Stimulated activated CD4-positive, alpha-beta T cell treated with anti-CD3 and anti-CD28 coated beads, Interleukin-4, amount 100 ng/mL, for 4 hours (primary cell): Measurements from ENCODE around the gene SYNE2.
"Not testable (repeated sequence)": the region's sequence is repeated elsewhere in the genome, so short reads cannot be mapped to it uniquely, and the experiment has no call there.

Experiments used
- DNase-seq, 2 experiments: peaks; one replicate each; pipeline ENCODE4 v3.0.0-alpha.2; 2020

The SYNE2 gene

DNA sequence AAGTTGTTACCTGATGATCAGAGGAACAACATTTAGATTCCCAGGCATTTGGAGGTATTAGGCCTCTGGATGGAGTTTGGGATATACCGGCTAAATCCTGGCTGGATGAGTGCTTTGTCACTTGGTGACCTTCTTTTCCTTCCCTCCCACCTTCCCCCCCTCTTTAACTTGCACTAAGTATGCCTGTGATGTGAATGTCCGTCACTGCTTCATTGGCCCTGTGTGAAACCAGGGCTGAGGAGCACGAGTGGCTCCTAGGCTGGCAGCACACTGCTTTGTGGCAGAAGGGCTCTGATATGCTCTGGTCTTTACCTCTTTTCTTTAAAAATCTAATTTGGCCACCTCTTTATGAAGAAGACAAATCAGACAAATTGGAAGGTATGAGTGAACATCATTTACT lies 345.7 kb downstream of the SYNE2 start:
- no peak for DNase-seq

DNA sequence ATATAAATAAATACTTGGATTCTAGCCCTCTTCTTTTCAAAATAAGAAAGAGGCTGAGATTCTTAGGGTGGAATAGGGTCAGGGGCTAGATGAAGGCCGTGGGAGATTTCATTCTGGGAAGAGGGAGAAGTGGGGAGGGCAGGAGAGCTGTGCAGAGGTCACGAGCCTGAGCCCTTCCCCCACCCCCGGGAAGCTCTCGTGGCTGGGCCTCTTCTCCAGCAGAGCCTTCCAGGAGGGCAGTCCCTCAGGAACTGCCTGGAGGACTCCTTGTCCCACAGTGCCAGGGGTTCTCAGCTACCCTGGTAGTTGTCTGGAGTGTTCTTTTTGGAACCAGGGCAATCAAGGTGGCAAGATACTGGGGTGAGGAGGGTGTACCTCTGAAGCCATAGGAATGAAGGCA lies 347.4 kb downstream of the SYNE2 start:
- no peak for DNase-seq

GRCh38 chr14:64201296-64201695 lies 348.5 kb downstream of the SYNE2 start:
- no peak for DNase-seq

GRCh38 chr14:64201921-64202545 lies 349.2 kb downstream of the SYNE2 start:
- DNase-seq = no peak

DNA sequence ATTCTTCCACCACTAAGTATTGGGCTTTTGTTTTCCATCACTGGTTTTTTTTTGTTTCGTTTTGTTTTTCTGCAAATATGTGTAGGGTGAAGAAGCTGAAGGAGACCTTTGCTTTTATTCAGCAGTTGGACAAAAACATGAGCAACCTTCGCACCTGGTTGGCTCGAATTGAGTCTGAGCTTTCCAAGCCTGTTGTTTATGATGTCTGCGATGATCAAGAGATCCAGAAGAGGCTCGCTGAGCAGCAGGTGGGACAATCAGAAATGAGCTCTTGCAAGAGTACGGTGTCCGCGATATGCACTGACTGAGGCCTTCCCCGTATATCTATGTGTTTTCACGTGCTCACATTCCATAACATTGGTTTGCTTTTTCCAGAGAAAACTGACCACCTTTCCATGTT lies 349.9 kb downstream of the SYNE2 start:
- no peak for DNase-seq

DNA sequence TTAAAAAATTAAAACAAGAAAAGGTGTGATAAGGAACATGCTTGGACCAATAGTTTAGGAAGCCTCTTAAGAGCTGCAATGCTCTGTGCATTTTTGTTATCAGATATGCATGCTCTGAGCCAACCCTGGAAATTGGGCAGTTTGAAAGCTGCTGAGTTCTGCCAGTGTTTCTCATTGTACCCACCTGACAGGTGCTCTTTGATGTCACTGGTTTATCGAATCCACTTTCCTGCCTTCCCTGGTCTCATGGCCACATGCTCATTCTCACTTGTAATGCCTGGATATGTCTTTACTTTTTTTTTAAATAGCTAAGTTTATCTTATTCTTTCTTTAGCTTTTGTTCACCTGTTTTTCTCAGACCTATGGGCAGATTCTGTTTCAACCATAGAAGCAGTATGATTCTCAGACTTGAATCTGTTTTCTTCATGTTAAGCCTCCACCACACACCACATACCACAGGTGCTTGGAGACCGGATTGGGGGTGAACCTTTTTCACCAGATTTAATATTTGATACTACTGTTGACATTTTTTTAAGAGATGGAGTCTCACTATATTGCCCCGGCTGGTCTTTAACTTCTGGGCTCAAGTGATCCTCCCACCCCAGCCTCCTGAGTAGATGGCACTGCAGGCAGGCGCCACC lies 350.7 kb downstream of the SYNE2 start:
- no peak for DNase-seq

DNA sequence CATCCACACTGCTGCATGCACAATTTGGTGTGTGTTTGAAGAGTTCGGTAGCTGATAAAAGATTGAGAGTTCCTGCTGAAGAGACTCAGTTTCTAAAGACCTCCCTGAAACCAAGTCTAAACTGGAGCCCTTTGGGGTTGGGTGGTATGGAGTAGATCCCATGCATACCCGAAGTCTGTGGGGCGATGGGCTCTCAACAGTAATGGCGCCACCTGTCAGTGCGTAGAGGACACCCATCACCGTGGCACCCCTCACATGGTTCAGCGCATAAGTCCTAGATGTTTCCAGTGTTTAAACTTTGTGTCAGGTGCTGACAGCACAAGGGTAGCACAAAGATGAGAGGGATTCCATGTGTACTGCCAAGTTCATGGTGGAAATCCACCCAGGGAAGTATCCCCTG lies 355.5 kb downstream of the SYNE2 start:
- no peak for DNase-seq

DNA sequence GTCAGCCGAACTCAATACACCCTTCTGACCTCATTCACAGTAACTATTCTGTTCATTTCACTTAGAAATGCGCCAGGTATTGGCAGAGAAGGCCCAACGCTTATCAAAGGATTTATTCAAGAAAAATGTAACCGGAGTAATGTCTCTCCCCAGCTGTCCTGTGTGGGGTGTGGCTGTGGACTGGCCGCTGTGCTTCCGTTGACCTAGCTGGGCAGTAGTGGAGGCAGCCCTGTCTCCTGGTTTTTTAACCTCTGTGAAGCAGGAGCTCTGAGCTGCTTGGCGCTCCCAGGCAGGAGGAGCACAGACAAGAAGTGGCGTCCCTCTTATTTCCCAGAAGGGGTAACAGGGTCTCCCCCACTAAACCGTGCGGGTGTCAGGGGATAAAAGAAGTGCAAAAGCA lies 356.2 kb downstream of the SYNE2 start:
- DNase-seq = no peak

GRCh38 chr14:64209444-64210131 lies 356.8 kb downstream of the SYNE2 start:
- no peak for DNase-seq

GRCh38 chr14:64210216-64210615 lies 357.4 kb downstream of the SYNE2 start:
- no peak for DNase-seq

DNA sequence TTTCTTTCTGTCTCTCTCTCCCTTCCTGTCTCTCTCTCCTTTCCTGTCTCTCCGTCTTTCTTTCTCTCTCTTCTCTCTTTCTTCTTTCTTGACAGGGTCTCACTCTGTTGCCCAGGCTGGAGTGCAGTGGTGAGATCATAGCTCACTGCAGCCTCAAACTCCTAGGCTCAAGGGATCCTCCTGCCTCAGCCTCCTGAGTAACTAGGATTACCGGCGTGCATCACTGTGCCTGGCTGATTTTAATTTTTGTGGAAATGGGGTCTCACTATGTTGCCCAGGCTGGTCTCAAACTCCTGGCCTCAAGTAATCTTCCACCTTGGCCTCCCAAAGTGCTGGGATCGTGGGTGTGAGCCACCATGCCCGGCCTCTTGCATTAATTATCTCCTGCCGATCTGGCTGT lies 358.1 kb downstream of the SYNE2 start:
- not testable (repeated sequence) for DNase-seq

DNA sequence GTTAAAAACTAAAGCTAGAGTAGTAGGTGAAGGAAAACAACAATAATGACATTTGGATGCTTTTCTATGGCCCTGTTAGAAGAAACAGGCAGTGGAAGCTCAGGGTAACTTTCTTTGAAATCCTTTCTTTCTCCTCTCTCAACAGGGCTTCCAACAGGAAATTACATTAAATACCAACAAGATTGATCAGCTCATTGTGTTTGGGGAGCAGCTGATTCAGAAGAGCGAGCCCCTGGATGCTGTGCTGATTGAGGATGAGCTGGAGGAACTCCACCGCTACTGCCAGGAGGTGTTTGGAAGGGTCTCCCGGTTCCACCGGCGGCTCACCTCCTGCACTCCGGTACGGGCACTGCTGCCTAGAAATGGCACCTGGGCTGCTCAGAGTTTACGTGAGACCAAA lies 359.9 kb downstream of the SYNE2 start:
- DNase-seq = no peak

DNA sequence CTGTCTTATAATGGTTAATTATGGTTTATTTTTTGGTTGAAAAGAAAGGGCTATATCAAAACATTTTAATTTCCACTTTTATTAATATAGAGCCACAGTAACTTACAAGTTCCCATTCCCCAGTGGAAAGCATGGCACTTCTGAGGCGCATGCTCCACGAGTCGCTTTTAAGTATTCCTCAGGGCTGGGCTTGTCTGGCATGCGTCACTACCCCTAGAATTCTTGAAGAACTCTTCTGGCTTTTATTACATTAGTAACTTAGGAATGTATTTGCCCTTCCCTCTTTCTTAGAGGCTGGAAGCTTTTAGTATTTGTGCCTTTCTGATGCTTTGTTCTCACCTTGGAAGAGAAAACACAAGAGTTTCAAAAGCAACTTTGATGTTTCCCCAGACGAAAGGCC lies 360.3 kb downstream of the SYNE2 start:
- DNase-seq = no peak

DNA sequence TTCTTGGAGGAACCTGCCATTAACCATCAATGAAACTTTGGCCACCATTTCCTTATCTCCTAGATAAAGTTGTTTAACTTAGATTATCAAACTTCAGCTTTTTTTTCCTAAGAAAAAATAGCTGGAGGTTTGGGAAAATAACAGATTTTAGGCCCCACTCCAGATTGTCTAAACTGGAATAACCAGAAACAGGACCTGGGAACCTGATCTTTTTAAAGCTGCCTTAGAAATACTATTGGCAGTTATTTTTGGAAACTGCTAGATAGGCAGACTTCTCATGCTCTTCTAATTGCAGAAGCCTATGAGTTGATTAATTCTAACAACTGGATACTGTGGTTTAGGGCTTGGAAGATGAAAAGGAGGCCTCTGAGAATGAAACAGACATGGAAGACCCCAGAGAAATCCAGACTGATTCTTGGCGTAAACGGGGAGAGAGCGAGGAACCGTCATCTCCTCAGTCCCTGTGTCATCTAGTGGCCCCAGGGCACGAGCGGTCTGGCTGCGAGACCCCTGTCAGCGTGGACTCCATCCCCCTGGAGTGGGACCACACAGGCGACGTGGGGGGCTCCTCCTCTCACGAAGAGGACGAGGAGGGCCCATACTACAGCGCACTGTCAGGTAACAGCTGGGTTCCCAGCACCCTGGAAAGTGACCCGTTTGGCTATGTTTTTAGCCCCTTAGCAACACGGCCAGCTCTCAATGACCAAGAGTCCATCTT lies 361.2 kb downstream of the SYNE2 start:
- DNase-seq = no peak

DNA sequence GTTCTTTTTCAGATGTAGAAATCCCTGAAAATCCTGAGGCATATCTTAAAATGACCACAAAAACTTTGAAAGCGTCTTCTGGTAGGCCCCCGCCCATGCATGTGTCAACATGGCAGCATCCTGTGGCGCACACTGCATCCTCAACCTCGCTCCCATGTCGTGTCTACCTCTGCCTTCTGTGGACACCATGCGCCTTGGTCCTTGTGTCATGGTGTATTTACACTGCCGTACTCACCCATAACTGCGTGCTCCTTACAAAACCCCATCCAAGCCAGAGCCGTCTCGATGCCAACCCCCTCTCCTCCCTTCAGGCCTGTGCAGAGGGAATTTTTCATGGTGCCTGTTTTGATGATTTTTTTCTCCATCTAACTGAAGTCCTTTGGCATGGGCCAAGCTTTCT lies 362.5 kb downstream of the SYNE2 start:
- DNase-seq = no peak

DNA sequence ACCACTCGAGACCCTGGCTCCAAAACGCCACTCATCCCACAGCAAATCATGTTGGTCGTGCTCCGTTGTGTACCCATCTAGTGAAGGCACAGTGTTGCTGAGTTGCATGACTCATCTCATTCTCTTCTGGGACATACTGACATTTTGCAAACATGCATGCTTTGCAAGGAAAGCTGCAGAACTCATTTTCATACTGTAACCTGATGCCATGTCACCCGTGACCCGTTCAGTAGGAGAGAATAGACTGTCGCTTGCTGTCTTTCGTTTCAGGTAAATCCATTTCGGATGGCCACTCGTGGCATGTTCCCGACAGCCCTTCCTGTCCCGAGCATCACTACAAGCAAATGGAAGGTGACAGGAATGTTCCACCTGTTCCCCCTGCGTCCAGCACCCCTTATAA lies 363.2 kb downstream of the SYNE2 start:
- no peak for DNase-seq

DNA sequence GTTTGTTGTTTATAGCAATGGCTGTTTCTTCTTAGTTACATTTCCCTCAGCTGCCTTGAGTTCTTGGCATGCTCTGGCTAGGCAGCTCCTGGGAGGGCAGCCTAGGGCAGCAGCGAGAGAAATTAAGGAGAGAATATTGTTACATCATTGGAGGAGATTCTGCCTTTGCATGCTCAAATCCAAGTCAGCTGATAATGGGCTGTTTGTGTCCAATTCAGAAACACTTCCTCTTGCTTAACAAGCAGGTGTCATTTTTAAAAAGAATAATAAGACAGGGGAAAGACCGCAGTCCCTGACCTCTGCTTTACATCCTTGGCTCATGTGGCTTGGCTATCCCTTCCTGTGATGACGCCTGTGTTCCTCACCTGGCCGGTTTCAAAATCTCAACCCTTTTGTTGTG lies 364.5 kb downstream of the SYNE2 start:
- no peak for DNase-seq

- no peak for DNase-seq
Observed at GRCh38 chr14:64217834-64218233, 365.0 kb downstream of the SYNE2 start.

- no peak for DNase-seq
Observed at GRCh38 chr14:64218344-64219240, 365.8 kb downstream of the SYNE2 start.

- no peak for DNase-seq
Observed at GRCh38 chr14:64220056-64220455, 367.3 kb downstream of the SYNE2 start.

DNA sequence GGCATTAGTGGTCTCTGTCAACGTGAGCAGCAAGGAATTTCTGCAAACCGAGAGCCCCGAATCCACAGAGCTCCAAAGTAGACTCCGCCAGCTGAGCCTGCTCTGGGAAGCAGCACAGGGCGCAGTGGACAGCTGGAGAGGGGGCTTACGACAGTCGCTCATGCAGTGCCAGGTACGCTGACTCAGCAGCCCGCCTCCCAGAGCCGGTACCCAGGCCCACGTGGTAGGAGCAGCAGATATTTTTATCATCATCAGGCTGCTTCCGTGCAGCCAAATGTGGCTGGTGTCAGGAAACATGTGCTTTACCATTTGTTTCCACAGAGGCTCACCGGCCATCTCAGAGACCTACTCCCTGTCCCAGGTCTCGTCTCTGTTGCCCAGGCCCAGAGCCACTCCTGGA lies 367.7 kb downstream of the SYNE2 start:
- no peak for DNase-seq

- DNase-seq = no peak
Observed at GRCh38 chr14:64221391-64222003, 368.7 kb downstream of the SYNE2 start.
